ENCODE results near the gene PRDM11.

The PRDM11 gene

GRCh38 chr11:45212566-45213315, 66.3 kb downstream of the PRDM11 start:
- no peak for DNase-seq

GRCh38 chr11:45213316-45213665, 66.9 kb downstream of the PRDM11 start:
- no peak for DNase-seq

DNA sequence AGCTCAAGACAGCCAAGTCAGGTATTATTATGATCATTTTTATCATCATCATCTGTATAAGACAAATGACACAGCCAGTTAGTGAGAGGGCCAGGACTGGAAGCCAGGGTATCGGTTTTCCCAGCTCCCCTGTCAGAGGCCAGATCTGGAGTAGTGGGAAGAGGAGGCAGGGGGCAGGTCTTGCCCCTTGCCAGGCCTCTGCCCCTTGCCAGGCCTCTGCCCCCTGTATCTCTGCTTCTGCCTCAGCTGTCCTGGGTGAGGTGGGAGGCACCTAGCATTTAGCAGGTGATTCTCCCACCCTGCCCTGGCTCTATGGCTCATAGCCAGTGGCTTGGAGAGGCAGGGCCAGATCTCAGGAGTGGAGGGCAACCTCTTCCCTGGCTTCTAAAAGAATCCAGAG, 67.3 kb downstream of the PRDM11 start:
- DNase-seq = no peak

DNA sequence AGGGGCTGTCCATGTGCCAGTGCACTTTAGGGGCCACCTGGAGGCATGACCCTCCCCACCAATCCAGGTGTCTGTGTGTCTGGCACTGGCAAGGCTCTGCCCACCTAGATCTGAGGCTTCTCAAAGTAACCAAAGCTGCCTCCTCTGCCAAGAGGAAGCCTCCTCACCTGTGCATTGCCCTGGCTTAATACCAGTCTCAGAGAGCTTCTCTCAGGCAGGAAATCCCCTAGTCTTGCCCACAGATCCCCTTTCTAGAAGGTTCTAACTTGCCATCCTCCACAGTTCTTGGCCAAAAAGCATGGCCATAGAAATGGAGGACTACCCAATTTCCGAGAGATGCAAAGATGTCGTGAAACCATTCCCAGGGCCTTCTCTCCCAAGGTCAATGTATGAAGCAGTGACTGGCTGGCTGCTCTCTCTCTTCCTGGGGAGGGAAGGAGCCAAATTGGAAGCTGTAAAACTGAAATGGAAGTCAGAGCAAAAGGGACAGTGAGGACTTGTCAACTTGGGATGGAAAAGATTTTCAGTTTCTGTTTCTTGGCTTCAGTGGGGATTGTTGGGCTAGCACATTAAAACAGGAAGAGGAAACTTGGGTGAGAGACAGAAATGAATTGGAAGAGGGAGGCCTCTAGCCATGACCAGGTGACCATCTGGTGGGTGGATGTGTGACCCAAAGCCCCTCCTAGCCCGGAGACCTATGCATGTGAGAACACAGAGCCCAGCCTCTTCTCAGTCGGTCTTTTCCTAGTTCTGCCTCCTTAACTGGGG, 68.8 kb downstream of the PRDM11 start:
- no peak for DNase-seq

GRCh38 chr11:45216031-45216430, 69.6 kb downstream of the PRDM11 start:
- DNase-seq = no peak

DNA sequence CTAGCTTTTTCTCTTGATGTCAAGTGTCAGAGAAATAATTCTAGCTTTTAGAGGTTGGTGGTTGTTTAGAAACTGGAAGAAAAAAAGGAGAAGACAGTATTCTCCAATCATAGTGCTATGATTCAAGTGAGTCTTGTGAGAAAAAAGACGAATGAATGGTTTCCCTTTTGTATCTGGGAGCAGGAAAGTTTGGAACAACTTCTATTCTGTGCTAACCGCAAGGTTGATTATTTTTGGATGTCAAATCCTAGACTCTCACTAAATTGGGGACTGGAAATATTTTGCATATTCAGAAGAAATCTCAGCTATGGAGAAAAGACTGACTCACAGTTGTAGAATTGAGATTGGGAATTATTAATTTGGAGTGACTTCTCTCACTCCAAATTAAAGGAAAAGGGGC, 70.5 kb downstream of the PRDM11 start:
- DNase-seq = no peak

GRCh38 chr11:45217991-45218390, 71.6 kb downstream of the PRDM11 start:
- no peak for DNase-seq

- DNase-seq = no peak
Observed at GRCh38 chr11:45218705-45219104, 72.3 kb downstream of the PRDM11 start.

DNA sequence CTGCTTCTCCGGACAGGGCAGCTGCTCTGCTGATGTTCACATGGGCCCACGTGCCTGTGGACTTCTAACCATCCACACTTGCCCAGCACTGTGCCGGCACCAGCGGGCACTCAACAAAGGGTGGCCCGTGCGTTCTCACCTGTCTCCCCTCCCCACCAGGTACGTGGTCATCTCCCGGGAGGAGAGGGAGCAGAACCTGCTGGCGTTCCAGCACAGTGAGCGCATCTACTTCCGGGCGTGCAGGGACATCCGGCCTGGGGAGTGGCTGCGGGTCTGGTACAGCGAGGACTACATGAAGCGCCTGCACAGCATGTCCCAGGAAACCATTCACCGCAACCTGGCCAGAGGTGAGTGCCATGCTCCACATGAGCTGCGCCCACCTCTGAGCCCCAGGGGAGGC, 73.0 kb downstream of the PRDM11 start:
- DNase-seq = no peak

DNA sequence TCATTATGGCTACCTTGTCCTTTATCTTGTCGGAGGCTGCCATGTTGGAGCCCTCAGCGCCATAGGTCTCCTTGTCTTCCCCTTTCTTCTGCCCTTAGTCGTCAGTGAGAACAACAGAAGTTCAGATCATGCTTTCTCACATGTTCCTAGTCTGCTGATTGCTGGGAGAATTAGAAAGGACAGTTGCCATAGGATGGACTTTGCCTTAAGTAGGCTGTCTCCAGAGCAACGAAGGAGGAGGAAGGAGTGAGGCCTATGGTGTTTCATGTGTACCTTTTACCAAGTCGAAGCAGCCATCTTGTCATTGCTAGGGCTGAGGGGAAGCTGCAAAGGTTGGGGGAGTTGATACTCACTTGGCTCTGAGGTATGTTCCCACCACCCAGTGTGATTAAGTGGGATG, 77.1 kb downstream of the PRDM11 start:
- no peak for DNase-seq

DNA sequence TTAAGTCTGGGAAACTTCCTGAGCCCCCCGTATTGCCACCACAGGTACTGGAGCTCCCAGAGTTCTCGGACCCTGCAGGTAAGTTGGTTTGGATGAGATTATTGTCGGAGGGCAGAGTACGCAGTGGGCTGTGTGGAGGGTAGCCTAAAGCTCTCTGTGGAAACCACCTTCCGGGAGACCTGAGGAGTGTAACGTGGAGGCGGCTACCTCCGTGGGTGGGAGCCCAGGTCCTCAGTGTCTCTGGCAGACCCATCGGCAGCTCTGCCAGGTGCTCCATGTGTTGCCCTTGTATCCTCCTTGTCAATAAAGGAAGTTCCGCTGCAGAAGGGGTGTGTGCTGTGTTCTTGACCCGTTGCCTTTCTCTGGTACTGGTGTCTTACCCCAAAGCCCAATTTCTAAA, 78.3 kb downstream of the PRDM11 start:
- DNase-seq = no peak

DNA sequence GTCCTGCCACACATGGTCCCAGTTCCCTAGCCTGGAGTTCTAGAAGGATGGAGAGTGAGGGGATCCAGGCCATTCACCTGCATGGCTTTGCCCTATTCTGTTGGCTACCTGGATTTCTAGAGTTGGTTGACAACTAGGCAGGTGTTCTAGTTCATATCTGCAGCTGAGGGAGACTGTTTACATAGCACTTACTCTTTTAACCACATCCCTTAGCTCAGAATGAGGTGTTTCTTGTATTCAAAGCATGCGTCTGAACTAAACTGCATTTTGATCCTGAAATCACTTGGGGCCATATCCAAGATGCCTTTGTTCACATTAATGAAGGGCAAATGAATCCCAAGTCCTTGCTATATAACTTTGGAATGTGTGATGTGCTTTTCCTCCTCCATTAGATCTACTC, 78.8 kb downstream of the PRDM11 start:
- peak; percentile 63 for DNase-seq

DNA sequence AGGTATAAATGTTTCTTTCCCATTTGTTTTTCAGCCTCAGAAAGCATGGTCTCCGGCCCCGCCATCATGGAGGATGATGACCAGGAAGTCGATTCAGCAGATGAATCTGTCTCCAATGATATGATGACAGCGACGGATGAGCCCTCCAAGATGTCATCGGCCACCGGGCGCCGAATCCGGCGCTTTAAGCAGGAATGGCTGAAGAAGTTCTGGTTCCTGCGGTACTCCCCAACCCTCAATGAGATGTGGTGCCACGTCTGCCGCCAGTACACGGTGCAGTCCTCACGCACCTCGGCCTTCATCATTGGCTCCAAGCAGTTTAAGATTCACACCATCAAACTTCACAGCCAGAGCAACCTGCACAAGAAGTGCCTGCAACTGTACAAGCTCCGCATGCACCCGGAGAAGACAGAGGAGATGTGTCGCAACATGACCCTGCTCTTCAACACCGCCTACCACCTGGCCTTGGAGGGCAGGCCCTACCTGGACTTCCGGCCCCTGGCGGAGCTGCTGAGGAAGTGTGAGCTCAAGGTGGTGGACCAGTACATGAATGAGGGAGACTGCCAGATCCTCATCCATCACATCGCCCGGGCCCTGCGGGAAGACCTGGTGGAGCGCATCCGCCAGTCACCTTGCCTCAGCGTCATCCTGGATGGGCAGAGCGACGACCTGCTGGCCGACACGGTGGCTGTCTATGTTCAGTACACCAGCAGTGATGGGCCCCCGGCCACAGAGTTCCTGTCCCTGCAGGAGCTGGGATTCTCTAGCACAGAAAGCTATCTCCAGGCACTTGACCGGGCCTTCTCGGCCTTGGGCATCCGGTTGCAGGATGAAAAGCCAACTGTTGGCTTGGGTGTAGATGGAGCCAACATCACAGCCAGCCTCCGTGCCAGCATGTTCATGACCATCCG, 79.8 kb downstream of the PRDM11 start:
- DNase-seq = no peak

DNA sequence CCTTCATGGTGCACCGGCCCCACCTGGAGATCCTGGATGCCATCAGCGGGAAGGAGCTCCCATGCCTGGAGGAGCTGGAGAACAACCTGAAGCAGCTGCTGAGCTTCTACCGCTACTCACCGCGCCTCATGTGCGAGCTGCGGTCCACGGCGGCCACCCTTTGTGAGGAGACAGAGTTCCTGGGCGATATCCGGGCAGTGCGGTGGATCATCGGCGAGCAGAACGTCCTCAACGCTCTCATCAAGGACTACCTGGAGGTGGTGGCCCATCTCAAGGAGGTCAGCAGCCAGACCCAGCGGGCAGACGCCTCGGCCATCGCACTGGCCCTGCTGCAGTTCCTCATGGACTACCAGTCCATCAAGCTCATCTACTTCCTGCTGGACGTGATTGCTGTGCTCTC, 80.5 kb downstream of the PRDM11 start:
- no peak for DNase-seq

DNA sequence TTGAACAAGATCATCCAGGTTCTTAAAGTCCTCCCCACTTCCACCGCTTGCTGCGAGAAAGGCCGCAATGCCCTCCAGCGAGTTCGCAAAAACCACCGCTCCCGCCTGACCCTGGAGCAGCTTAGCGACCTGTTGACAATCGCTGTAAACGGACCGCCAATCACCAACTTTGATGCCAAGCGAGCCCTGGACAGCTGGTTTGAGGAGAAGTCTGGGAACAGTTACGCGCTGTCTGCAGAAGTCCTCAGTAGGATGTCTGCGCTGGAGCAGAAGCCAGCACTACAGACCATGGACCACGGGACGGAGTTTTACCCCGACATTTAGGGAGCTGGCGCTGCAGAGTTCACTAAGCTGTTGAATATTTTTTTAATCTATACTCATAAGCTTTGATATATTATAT, 81.4 kb downstream of the PRDM11 start:
- no peak for DNase-seq

- DNase-seq = no peak
Observed at GRCh38 chr11:45229401-45230020, 83.1 kb downstream of the PRDM11 start.

GRCh38 chr11:45232341-45233080, 86.1 kb downstream of the PRDM11 start:
- no peak for DNase-seq

DNA sequence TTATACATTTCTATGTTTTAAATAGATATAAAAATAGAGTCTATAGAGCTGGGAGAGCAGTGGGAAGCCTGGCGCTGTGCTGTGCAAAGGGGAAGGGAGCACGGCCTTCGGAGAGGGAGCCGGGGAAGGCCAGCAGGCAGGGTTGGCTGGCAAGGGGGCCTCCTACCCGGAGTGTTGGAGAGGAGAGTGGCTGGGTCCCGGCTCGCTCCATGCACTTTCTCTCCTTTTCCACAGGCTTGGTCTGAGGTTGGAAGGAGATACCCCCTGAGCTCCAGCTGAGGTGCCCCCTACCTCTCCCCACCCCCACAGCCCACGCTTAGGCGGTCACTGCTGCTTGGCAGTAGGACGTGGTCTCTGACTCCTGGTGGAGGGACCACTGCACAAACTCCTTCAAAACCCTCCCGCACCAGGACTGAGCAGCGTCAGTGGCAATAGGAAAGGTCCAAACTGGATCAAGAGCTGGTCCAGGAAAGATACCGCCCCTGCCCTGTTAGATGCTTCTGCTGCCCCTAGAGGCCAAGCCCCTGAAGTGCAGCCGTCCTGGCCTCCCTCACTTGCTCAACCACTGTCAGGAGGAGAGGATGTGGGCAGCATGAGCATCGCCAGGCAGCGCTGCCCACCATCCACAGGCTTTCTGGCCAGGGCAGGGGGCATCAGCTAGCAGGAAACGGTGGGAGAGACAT, 86.8 kb downstream of the PRDM11 start:
- peak; percentile 56 for DNase-seq

DNA sequence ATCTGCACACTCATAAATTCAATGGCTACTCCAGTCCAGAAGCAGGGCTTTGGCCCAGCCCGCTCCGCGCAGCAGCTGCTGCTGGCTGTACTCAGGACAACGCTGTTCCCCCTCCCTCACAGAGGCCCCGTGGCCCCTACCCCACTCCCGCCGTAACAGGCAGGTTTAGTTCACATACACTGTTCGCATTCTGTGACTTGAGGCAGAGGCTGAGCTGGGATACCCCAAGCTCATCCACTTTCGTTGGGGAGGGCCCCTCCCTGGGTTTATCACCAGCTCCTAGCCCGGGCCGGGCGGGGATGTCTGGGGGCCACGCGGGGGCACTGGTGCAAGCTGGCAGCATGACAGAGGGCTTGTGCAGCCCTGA, 87.3 kb downstream of the PRDM11 start:
- DNase-seq = no peak

DNA sequence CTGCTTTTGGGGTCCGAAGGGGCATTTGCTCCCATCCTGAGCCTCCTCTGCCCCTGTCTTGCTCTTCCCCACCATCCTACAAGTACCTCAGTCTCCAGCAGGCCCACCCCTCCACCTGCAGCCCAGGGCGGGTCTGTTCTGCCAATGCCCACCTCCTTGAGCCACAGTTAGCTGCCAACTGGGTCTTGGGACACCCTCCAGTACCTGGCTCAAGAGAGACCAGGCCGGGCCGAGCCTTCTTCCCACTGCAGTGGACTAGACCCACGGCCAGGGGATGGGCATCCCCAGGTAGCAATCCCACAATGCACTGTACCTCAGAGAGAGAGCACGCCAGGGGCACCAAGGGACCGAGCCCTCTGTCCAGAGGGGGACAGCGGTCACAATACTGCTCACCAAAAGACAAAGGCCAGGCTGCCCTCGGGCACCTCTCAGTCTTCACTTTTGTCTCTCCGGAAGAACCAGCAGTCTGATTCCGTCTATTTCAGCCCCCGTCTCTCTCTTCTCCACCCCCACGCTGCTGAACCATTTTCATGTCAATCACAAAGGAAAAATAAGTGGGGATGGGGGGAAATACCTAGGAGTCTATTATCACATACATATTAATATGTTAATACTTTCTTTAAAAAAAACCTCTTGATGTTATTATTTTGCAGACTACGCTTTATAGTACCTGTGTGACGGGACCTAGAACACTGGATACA, 88.0 kb downstream of the PRDM11 start:
- DNase-seq = no peak

GRCh38 chr11:45237711-45238315, 91.4 kb downstream of the PRDM11 start:
- DNase-seq = no peak
